Erythroblast (primary cell): Measurements from ENCODE around the gene SSX5.

Experiments
- GATA1 ChIP-seq: IDR thresholded peaks from 2 replicates; pipeline ENCODE4 v1.6.1; 2011; ENCODE audit warnings: low read depth, mild to moderate bottlenecking, control low read depth, low read length, moderate library complexity
- POLR2A ChIP-seq: IDR thresholded peaks from 2 replicates; pipeline ENCODE4 v1.6.1; 2011; ENCODE audit warnings: mild to moderate bottlenecking, low read length

DNA sequence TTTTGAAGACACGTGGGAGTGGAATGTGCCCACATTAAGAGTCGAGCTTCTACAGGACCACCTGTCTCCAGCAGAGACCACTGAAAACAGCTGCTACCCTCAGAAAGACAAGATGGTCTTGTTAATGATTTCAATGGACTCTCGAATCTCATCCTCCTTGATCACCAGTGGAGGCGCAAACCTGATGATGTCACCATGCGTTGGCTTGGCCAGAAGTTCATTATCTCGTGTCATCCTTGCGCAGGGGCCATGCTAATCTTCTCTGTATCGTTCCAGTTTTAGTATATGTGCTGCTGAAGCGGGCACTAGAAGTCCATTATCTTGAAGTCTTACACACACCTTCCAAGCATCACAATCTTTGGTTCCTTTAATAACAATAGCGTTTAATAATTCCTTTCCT, 42.8 kb downstream of the SSX5 start:
- TF ChIP-seq POLR2A (no peak), GATA1 (no peak)
